IMR-90 (cell line): ENCODE results near the gene KCTD3. TPM values are rescaled to one million over a fixed set of nuclear protein-coding genes. Genes with fewer than 3 reads are reported as not detected.

Experiments used
- ATAC-seq: fragments of 200-7000 bp; cut with Tn5 transposase; 2 replicates; pipeline ENCODE4 v1.9.1; 2020; ENCODE audit warnings: low read depth, mild to moderate bottlenecking, moderate library complexity
- BruUV-seq: library from RNA; stranded (reverse); fragments of 400-500 nt; replicated peaks from 2 replicates; lab custom pipeline; 2021; lab: Mats Ljungman, UMichigan
- CTCF ChIA-PET: fragments of 300-600 bp; formaldehyde crosslinking; extraction: SDS; loops from one replicate; lab custom pipeline; 2021; ENCODE audit warnings: antibody characterized with exemption; lab: Yijun Ruan, JAX
- POLR2A ChIA-PET: fragments of 300-600 bp; sonication (Branson Sonifier 250); formaldehyde crosslinking; loops from one replicate; lab custom pipeline; 2022; ENCODE audit warnings: antibody characterized with exemption; ENCODE audit not compliant: unreplicated experiment; lab: Charles Lee
- DNase-seq: peaks from one replicate; pipeline ENCODE4 v3.0.0; 2013
- H2AFZ ChIP-seq: replicated peaks from 2 replicates; pipeline ENCODE3; 2013; ENCODE audit warnings: low read length, mild to moderate bottlenecking; ENCODE audit not compliant: poor library complexity
- H2AK5ac ChIP-seq: 2 replicates; pipeline ENCODE4 v1.6.1; 2013; ENCODE audit warnings: low read depth, low read length, inconsistent platforms
- H2AK9ac ChIP-seq: replicated peaks from 2 replicates; pipeline ENCODE3; 2013; ENCODE audit warnings: mild to moderate bottlenecking, low read depth, low read length, moderate library complexity; ENCODE audit not compliant: poor library complexity
- H2BK120ac ChIP-seq: 2 replicates; pipeline ENCODE4 v1.6.1; 2013; ENCODE audit warnings: low read depth, low read length, inconsistent platforms
- H2BK15ac ChIP-seq: 3 replicates; pipeline ENCODE4 v1.6.1; 2013; ENCODE audit warnings: low read depth, low read length, inconsistent platforms
- H2BK20ac ChIP-seq: 2 replicates; pipeline ENCODE4 v1.6.1; 2013; ENCODE audit warnings: low read depth, mild to moderate bottlenecking, inconsistent platforms, low read length, moderate library complexity
- H2BK5ac ChIP-seq: 2 replicates; pipeline ENCODE4 v1.6.1; 2013; ENCODE audit warnings: mild to moderate bottlenecking, low read depth, low read length, inconsistent platforms; ENCODE audit not compliant: poor library complexity, severe bottlenecking
- H3K14ac ChIP-seq: replicated peaks from 2 replicates; pipeline ENCODE4 v1.6.1; 2013; ENCODE audit warnings: low read depth, low read length, inconsistent platforms
- H3K18ac ChIP-seq: 2 replicates; pipeline ENCODE4 v1.6.1; 2013; ENCODE audit warnings: low read depth, low read length, control low read depth
- H3K23ac ChIP-seq: 2 replicates; pipeline ENCODE4 v1.6.1; 2013; ENCODE audit warnings: low read depth, low read length, inconsistent platforms
- H3K27ac ChIP-seq: 2 replicates; pipeline ENCODE4 v1.5.1; 2013; ENCODE audit warnings: mild to moderate bottlenecking, control low read depth, low read length; ENCODE audit not compliant: insufficient read depth
- H3K27me3 ChIP-seq: 2 replicates; pipeline ENCODE4 v1.6.1; 2013; ENCODE audit warnings: low read length; ENCODE audit not compliant: control insufficient read depth, insufficient read depth
- H3K36me3 ChIP-seq: 2 replicates; pipeline ENCODE4 v1.6.1; 2013; ENCODE audit warnings: low read length, mixed read lengths; ENCODE audit not compliant: control insufficient read depth, insufficient read depth
- H3K4ac ChIP-seq: 2 replicates; pipeline ENCODE4 v1.6.1; 2013; ENCODE audit warnings: low read depth, low read length, inconsistent platforms
- H3K4me1 ChIP-seq: 2 replicates; pipeline ENCODE4 v1.6.1; 2013; ENCODE audit warnings: low read length, mixed read lengths; ENCODE audit not compliant: control insufficient read depth, insufficient read depth
- H3K4me2 ChIP-seq: 2 replicates; pipeline ENCODE4 v1.6.1; 2013; ENCODE audit warnings: low read depth, mild to moderate bottlenecking, control low read depth, low read length, moderate library complexity
- H3K4me3 ChIP-seq: 2 replicates; pipeline ENCODE4 v1.5.1; 2013; ENCODE audit warnings: low read depth, mild to moderate bottlenecking, control low read depth, low read length, moderate library complexity; ENCODE audit not compliant: insufficient read depth
- H3K56ac ChIP-seq: 2 replicates; pipeline ENCODE4 v1.6.1; 2013; ENCODE audit warnings: low read length, inconsistent platforms; ENCODE audit not compliant: insufficient read depth; ENCODE audit errors: extremely low read depth
- H3K79me1 ChIP-seq, 2 experiments: 2 replicates each; pipeline ENCODE4 v1.6.1; 2013; ENCODE audit warnings: low read length in 2 of 2, inconsistent platforms in 1 of 2, low read depth in 1 of 2
- H3K9ac ChIP-seq: 2 replicates; pipeline ENCODE4 v1.6.1; 2013; ENCODE audit warnings: low read depth, low read length, control low read depth
- H3K9me1 ChIP-seq: 2 replicates; pipeline ENCODE4 v1.6.1; 2013; ENCODE audit warnings: low read length, inconsistent platforms; ENCODE audit not compliant: insufficient read depth
- H3K9me3 ChIP-seq: 2 replicates; pipeline ENCODE4 v1.6.1; 2013; ENCODE audit warnings: low read length; ENCODE audit not compliant: control insufficient read depth, insufficient read depth
- H4K20me1 ChIP-seq: 2 replicates; pipeline ENCODE4 v1.6.1; 2013; ENCODE audit warnings: low read length, inconsistent platforms; ENCODE audit not compliant: insufficient read depth
- H4K5ac ChIP-seq: 2 replicates; pipeline ENCODE4 v1.6.1; 2013; ENCODE audit warnings: mild to moderate bottlenecking, low read depth, low read length, control low read depth
- H4K8ac ChIP-seq, 2 experiments: 2 replicates each; pipeline ENCODE4 v1.6.1; 2013; ENCODE audit warnings: low read depth in 2 of 2, low read length in 2 of 2, control low read depth in 1 of 2, inconsistent platforms in 1 of 2
- H4K91ac ChIP-seq: 2 replicates; pipeline ENCODE4 v1.6.1; 2013; ENCODE audit warnings: low read depth, low read length, inconsistent platforms; ENCODE audit not compliant: insufficient read depth
- CEBPB ChIP-seq: IDR thresholded peaks from 2 replicates; pipeline ENCODE4 v1.6.1; 2012; ENCODE audit warnings: low read depth, low read length, improper control_type of control experiment
- MAFK ChIP-seq: IDR thresholded peaks from 2 replicates; pipeline ENCODE4 v1.6.1; 2012; ENCODE audit warnings: low read depth, low read length, improper control_type of control experiment
- MXI1 ChIP-seq: IDR thresholded peaks from 2 replicates; pipeline ENCODE4 v1.6.1; 2012; ENCODE audit warnings: low read depth, mild to moderate bottlenecking, low read length, moderate library complexity, borderline replicate concordance
- NFE2L2 ChIP-seq: fragments of 150-350 bp; IDR thresholded peaks from 2 replicates; pipeline ENCODE4 v1.6.1; 2016; ENCODE audit warnings: low read depth, mild to moderate bottlenecking, low read length
- RCOR1 ChIP-seq: IDR thresholded peaks from 2 replicates; pipeline ENCODE4 v1.6.1; 2012; ENCODE audit warnings: mild to moderate bottlenecking, low read length, improper control_type of control experiment; ENCODE audit not compliant: insufficient replicate concordance
- RFX5 ChIP-seq: IDR thresholded peaks from 2 replicates; pipeline ENCODE4 v1.8.0; 2012; ENCODE audit warnings: low read depth, mild to moderate bottlenecking, low read length, moderate library complexity
- SMC3 ChIP-seq: fragments of 150-350 bp; IDR thresholded peaks from 2 replicates; pipeline ENCODE4 v1.6.1; 2016; ENCODE audit warnings: low read depth, mild to moderate bottlenecking, antibody characterized with exemption, low read length, moderate library complexity
- dilution Hi-C: fragments of 300-500 bp; cut with HindIII; formaldehyde crosslinking; loops from one replicate; pipeline ENCODE4 v1.14.3; 2018; ENCODE audit warnings: low sequenced_read_pairs; ENCODE audit not compliant: unreplicated experiment
- in situ Hi-C: fragments of 300-500 bp; cut with MboI; formaldehyde crosslinking; loops from 3 replicates; pipeline ENCODE4 v1.14.3; 2019; ENCODE audit warnings: low sequenced_read_pairs, inconsistent platforms, mixed read lengths
- intact Hi-C: fragments of 100-400 bp; cut with micrococcal nuclease; formaldehyde crosslinking; loops from 2 replicates; pipeline ENCODE4 v1.10.0; 2022
- polyA plus RNA-seq, 3 experiments: library from polyadenylated mRNA; depleted of rRNA; stranded (reverse); fragments of >200 nt; gene quantifications; 2 replicates each; pipeline ENCODE4 v1.2.3, GENCODE V29; 2012; ENCODE audit warnings: low replicate concordance in 1 of 3
- total RNA-seq: library from RNA; depleted of rRNA; stranded (reverse); fragments of >200 nt; gene quantifications from 2 replicates; pipeline ENCODE4 v1.2.3, GENCODE V29; 2012
- TF ChIP-seq, protein P1 (sequence below): fragments of 150-350 bp; IDR thresholded peaks from 2 replicates; pipeline ENCODE4 v1.6.1; 2017; ENCODE audit warnings: mild to moderate bottlenecking, antibody characterized with exemption, low read length, low read depth

KCTD3 gene
- total and polyA plus RNA-seq, 2 of the 4 experiments (the other 2 are of a cell fraction), result 43.6 to 49.5 TPM

GRCh38 chr1:215603319-215603718, 36.2 kb downstream of the KCTD3 start:
- H2AFZ ChIP-seq, result no peak overlapping the region
- H3K56ac ChIP-seq, result no peak overlapping the region; the same call in 1 of the 2 replicates
- intact Hi-C loops, result no loop called here
- BruUV-seq, result no TSS peak
- H3K9me1 ChIP-seq, result peaks cover 2% of the 10 kb centered on the region
- H3K27ac ChIP-seq, result peak overlapping the region; percentile 77
- H2BK20ac ChIP-seq, result no peak overlapping the region
- DNase-seq (peak; percentile 52), ATAC-seq (peak; percentile 61)
- H3K18ac ChIP-seq, result peak overlapping the region; percentile 93
- in situ Hi-C loops, result no loop called here
- dilution Hi-C loops, result no loop called here
- POLR2A ChIA-PET, result no interaction called here
- H3K79me1 ChIP-seq, result peaks cover 7 to 12% of the 10 kb centered on the region in 2 experiments
- H3K4me1 ChIP-seq, result peaks cover 13% of the 10 kb centered on the region
- CTCF ChIA-PET, result interaction anchor here (1.0 kb wide), 1 partner anchor 77 kb away, joined by 3 read pairs; no protein-coding TSS in a partner anchor
- H3K14ac ChIP-seq, result no peak overlapping the region
- H4K91ac ChIP-seq, result no peak overlapping the region
- peaks cover 8% of the 10 kb centered on the region for H3K36me3 ChIP-seq
- no peak overlapping the region for H3K4me3 ChIP-seq
- H3K9ac ChIP-seq, result 0 out of 2 replicates have a peak overlapping the region, but pooled peaks have one; percentile 33
- H2AK9ac ChIP-seq, result no peak overlapping the region
- no peak overlapping the region for H2AK5ac ChIP-seq
- peak overlapping the region in 1 of 2 experiments; percentile 24; a peak in 1 of 4 replicates for H4K8ac ChIP-seq
- peak overlapping the region; percentile 84 for H2BK5ac ChIP-seq
- TF ChIP-seq RCOR1, result no peak
- TF ChIP-seq SMC3, result no peak
- no peak for TF ChIP-seq MAFK
- no peak for TF ChIP-seq RFX5
- no peak for TF ChIP-seq NFE2L2
- TF ChIP-seq, protein P1, sequence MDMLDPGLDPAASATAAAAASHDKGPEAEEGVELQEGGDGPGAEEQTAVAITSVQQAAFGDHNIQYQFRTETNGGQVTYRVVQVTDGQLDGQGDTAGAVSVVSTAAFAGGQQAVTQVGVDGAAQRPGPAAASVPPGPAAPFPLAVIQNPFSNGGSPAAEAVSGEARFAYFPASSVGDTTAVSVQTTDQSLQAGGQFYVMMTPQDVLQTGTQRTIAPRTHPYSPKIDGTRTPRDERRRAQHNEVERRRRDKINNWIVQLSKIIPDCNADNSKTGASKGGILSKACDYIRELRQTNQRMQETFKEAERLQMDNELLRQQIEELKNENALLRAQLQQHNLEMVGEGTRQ, result no peak
- no peak for TF ChIP-seq CEBPB
- no peak for TF ChIP-seq MXI1
- no peaks in the 10 kb centered on the region for H3K27me3 ChIP-seq
- H3K23ac ChIP-seq, result no peak overlapping the region
- no peaks in the 10 kb centered on the region for H4K20me1 ChIP-seq
- H3K4me2 ChIP-seq, result peak overlapping the region; percentile 76; the same call in 1 of the 2 replicates
- peak overlapping the region; percentile 85; the same call in 1 of the 2 replicates for H4K5ac ChIP-seq
- no peak overlapping the region; the same call in 1 of the 2 replicates for H2BK120ac ChIP-seq
- H2BK15ac ChIP-seq, result no peak overlapping the region
- H3K9me3 ChIP-seq, result no peaks in the 10 kb centered on the region
- no peak overlapping the region for H3K4ac ChIP-seq
